Chondrocyte (in vitro differentiated cells): ENCODE measurements around the gene TNIK. TPM values are rescaled to one million over a fixed set of nuclear protein-coding genes. Genes with fewer than 3 reads are reported as not detected.

Experiments used
- DNase-seq: peaks from one replicate; pipeline ENCODE4 v3.0.0; 2021; ENCODE audit warnings: mixed read lengths, low spot score
- H3K27ac Mint-ChIP-seq: one replicate; pipeline ENCODE4 v1.8.0; 2021; ENCODE audit warnings: mild to moderate bottlenecking, moderate library complexity, mixed read lengths; ENCODE audit not compliant: unreplicated experiment
- H3K27me3 Mint-ChIP-seq: 2 replicates; pipeline ENCODE4 v1.8.0; 2021; ENCODE audit warnings: low read depth, mixed read lengths
- H3K36me3 Mint-ChIP-seq: 2 replicates; pipeline ENCODE4 v1.8.0; 2021; ENCODE audit warnings: low read depth, mixed read lengths
- H3K4me1 Mint-ChIP-seq: 2 replicates; pipeline ENCODE4 v1.8.0; 2021; ENCODE audit warnings: low read depth, mild to moderate bottlenecking, mixed read lengths
- H3K4me3 Mint-ChIP-seq: one replicate; pipeline ENCODE4 v1.8.0; 2021; ENCODE audit warnings: mild to moderate bottlenecking, moderate library complexity, mixed read lengths; ENCODE audit not compliant: unreplicated experiment
- H3K9me3 Mint-ChIP-seq: 2 replicates; pipeline ENCODE4 v1.8.0; 2021; ENCODE audit warnings: low read depth, mixed read lengths
- CTCF ChIP-seq: fragments of 200-600 bp; sonication (generic); IDR thresholded peaks from 2 replicates; pipeline ENCODE4 v1.5.0; 2021; ENCODE audit warnings: antibody characterized with exemption, mild to moderate bottlenecking, moderate library complexity
- total RNA-seq: library from RNA; stranded (reverse); gene quantifications from 3 replicates; pipeline ENCODE4 v1.2.1, GENCODE V29; 2021

Gene TNIK
- total RNA-seq, 1 donor from 2014 or later, result 17.5 TPM

DNA sequence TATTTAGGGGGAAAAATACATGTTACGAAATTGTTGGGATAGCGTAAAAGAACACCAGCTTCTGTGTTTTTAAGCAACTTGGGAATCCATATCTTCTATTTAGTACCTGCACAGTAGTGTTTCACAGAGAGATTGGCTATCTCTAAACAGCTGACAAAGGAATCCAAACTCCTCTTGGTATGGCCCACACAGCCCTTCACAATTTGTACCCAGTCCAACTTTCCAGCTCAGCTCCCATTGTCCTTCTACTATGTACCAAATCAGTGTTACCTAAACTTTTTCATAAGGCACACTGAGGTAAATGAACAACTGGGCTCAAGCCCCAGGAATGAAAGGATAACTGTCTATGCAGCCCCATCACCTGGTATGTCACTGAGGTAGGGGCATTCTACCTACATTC lies 61.9 kb downstream of the TNIK start:
- peaks cover 4% of the 10 kb centered on the region for H3K9me3 Mint-ChIP-seq
- no peak overlapping the region for H3K4me3 Mint-ChIP-seq
- DNase-seq, result no peak
- H3K27ac Mint-ChIP-seq, result no peak overlapping the region
- no peak for TF ChIP-seq CTCF
- peaks cover 55% of the 10 kb centered on the region for H3K4me1 Mint-ChIP-seq
- H3K36me3 Mint-ChIP-seq, result no peaks in the 10 kb centered on the region
- no peaks in the 10 kb centered on the region for H3K27me3 Mint-ChIP-seq

DNA sequence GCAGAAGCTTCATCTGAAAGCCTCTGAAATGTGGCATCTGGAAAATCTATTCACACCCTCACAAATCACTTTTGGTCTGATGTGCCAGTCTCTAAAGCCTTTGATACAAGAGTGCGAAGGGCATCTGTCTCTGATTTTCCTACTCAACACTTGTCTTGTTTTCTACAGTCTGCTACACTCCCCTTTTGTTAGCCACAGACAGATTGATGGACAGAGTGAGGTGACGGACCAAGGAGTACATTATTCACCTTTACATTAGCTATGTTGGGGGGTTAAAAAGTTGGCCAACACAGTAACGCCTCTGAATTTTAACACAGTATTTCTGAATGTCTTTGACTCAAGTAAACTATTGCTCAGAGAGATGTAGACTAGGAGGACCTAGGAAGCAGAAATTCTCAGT lies 63.1 kb downstream of the TNIK start:
- Mint-ChIP-seq H3K27ac (no peak overlapping the region), H3K36me3 (no peaks in the 10 kb centered on the region), H3K4me3 (no peak overlapping the region), H3K4me1 (peaks cover 62% of the 10 kb centered on the region), H3K9me3 (no peaks in the 10 kb centered on the region), H3K27me3 (no peaks in the 10 kb centered on the region)
- no peak for TF ChIP-seq CTCF
- DNase-seq, result no peak

DNA sequence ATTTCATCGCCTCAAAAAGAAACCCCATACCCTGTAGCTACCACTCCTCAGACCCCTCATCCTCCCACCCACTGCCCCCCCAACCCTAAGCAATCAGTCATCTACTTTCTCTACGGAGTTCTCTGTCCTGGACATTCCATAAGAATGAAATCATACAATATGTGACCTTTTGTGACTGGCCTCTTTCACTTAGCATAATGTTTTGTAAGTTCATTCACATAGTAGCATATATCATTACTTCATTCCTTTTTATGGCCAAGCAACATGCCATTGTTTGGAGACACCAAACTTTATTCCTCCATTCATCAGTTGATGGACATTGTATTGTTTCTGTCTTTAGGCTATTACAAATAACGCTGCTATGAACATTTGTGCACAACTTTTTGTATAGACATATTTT lies 64.2 kb downstream of the TNIK start:
- TF ChIP-seq CTCF, result no peak
- H3K36me3 Mint-ChIP-seq, result no peaks in the 10 kb centered on the region
- no peak for DNase-seq
- H3K4me1 Mint-ChIP-seq, result peaks cover 61% of the 10 kb centered on the region
- no peak overlapping the region for H3K4me3 Mint-ChIP-seq
- peaks cover 7% of the 10 kb centered on the region for H3K9me3 Mint-ChIP-seq
- H3K27me3 Mint-ChIP-seq, result no peaks in the 10 kb centered on the region
- H3K27ac Mint-ChIP-seq, result peak overlapping the region; percentile 33

GRCh38 chr3:171393032-171393744 lies 67.0 kb downstream of the TNIK start:
- peak overlapping the region; percentile 24 for H3K4me3 Mint-ChIP-seq
- no peak for TF ChIP-seq CTCF
- peak overlapping the region; percentile 88 for H3K27ac Mint-ChIP-seq
- peaks cover 55% of the 10 kb centered on the region for H3K4me1 Mint-ChIP-seq
- H3K36me3 Mint-ChIP-seq, result no peaks in the 10 kb centered on the region
- DNase-seq, result no peak
- H3K9me3 Mint-ChIP-seq, result peaks cover 10% of the 10 kb centered on the region
- H3K27me3 Mint-ChIP-seq, result no peaks in the 10 kb centered on the region

- Mint-ChIP-seq H3K36me3 (no peaks in the 10 kb centered on the region), H3K9me3 (peaks cover 10% of the 10 kb centered on the region), H3K27me3 (no peaks in the 10 kb centered on the region), H3K4me1 (peaks cover 39% of the 10 kb centered on the region), H3K4me3 (no peak overlapping the region), H3K27ac (no peak overlapping the region)
- no peak for TF ChIP-seq CTCF
- no peak for DNase-seq
Measured at GRCh38 chr3:171391432-171391831, 68.8 kb downstream of the TNIK start.
